ENCODE results near the gene CP. TPM values are rescaled to one million over a fixed set of nuclear protein-coding genes. Genes with fewer than 3 reads are reported as not detected.
"Not testable (repeated sequence)": the region's sequence is repeated elsewhere in the genome, so short reads cannot be mapped to it uniquely, and the experiment has no call there.

Gene CP
- total RNA-seq, 2 experiments from 2014 or later: not detected

- Mint-ChIP-seq H3K27ac (peak overlapping the region; percentile 82), H3K4me1 (peaks cover 21% of the 10 kb centered on the region), H3K36me3 (ENCODE audit: low read depth) (no peaks in the 10 kb centered on the region), H3K9me3 (ENCODE audit: low read depth) (no peaks in the 10 kb centered on the region), H3K27me3 (peaks cover 4% of the 10 kb centered on the region), H3K4me3 (peak overlapping the region; percentile 59)
- DNase-seq (peak; percentile 38), ATAC-seq (peak; percentile 98)
- ChIA-PET CTCF (interaction anchor here (1.1 kb wide), 1 partner anchor 9 kb away, joined by 4 read pairs; no protein-coding TSS in a partner anchor), POLR2A (interaction anchor here (0.7 kb wide), 1 partner anchor 13 kb away, joined by 3 read pairs; no protein-coding TSS in a partner anchor)
- intact Hi-C loops (cut with DNase I, micrococcal nuclease): no loop called here
These were observed 3.3 kb upstream of the CP start for GRCh38 chr3:149224736-149225594.

- ChIA-PET POLR2A (no interaction called here), CTCF (no interaction called here)
- DNase-seq: no peak
- Mint-ChIP-seq H3K36me3 (ENCODE audit: low read depth) (no peaks in the 10 kb centered on the region), H3K27me3 (peaks cover 7% of the 10 kb centered on the region), H3K4me1 (peaks cover 21% of the 10 kb centered on the region), H3K9me3 (ENCODE audit: low read depth) (no peaks in the 10 kb centered on the region), H3K4me3 (no peak overlapping the region), H3K27ac (no peak overlapping the region)
- ATAC-seq: no peak
- intact Hi-C loops (cut with DNase I, micrococcal nuclease): no loop called here
These were observed 1.8 kb upstream of the CP start for GRCh38 chr3:149223461-149223820.

GRCh38 chr3:149219380-149220121, 2.1 kb downstream of the CP start:
- H3K36me3 Mint-ChIP-seq (ENCODE audit: low read depth); intact Hi-C loops (cut with DNase I, micrococcal nuclease); DNase-seq; POLR2A ChIA-PET; H3K27ac Mint-ChIP-seq; H3K9me3 Mint-ChIP-seq (ENCODE audit: low read depth); H3K27me3 Mint-ChIP-seq; ATAC-seq; H3K4me3 Mint-ChIP-seq; H3K4me1 Mint-ChIP-seq: not testable (repeated sequence)
- CTCF ChIA-PET: interaction anchor here (0.6 kb wide), 1 partner anchor 60 kb away, joined by 3 read pairs; no protein-coding TSS in a partner anchor

DNA sequence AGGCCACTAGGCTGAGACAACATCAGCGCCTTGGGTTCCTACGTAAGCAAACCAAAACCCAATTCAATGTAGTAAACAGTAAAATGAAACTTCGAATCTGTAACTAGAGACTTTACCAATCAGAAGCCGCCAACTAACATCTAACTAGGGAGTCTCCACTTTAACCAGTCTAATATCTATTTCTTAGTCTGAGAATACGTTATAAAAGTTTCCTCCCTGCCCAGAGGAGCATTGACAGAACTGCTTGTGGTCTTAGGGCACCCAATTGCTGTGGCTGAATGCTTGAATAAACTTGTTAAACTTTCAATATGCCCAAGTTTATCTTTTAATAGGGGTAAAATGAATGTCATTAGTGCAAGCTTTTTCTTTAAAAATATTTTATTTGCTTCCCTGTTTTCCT, 4.3 kb downstream of the CP start:
- ATAC-seq: no peak
- ChIA-PET POLR2A (no interaction called here), CTCF (interaction anchor here (1.1 kb wide), 1 partner anchor 97 kb away, joined by 5 read pairs; no protein-coding TSS in a partner anchor)
- H3K4me3 Mint-ChIP-seq: no peak overlapping the region
- no peaks in the 10 kb centered on the region for H3K4me1 Mint-ChIP-seq
- H3K36me3 Mint-ChIP-seq (ENCODE audit: low read depth): no peaks in the 10 kb centered on the region
- DNase-seq: no peak
- H3K27me3 Mint-ChIP-seq: peaks cover 3% of the 10 kb centered on the region
- intact Hi-C loops (cut with DNase I, micrococcal nuclease): no loop called here
- H3K27ac Mint-ChIP-seq: no peak overlapping the region
- H3K9me3 Mint-ChIP-seq (ENCODE audit: low read depth): no peaks in the 10 kb centered on the region

DNA sequence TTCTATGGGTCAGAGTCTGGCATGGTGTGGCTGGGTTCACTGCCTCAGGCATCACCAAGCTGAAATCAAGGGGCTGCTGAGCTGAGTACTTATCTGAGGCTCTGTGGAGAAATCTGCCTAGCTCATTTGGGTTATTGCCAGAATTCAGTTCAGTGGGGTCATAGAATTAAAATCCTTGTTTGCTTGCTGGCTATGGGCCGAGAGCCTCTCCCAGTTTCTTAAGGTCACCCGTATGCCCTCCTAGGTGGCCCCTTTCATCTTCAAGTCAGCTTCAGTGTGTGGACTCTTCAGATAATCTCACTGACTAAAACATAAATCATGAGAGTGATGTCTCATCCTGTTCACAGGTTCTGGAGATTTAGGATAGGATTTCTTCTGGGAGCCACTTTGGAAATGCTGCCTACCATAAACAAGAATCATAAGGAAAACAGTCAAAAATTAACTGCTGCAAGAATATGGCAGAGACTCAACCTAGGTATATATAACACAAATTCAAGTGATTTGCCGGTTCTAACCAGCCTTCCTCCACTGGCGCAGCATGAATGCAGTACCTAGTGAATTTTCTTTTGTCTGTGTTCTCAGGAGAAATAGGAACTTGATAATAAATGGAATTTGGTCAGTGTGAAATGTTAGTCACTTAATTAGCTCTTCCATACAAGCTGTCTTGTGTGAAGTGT, 5.3 kb downstream of the CP start:
- Mint-ChIP-seq H3K9me3 (ENCODE audit: low read depth) (no peaks in the 10 kb centered on the region), H3K36me3 (ENCODE audit: low read depth) (no peaks in the 10 kb centered on the region), H3K27me3 (peaks cover 3% of the 10 kb centered on the region), H3K4me1 (no peaks in the 10 kb centered on the region), H3K27ac (no peak overlapping the region), H3K4me3 (no peak overlapping the region)
- no peak for ATAC-seq
- DNase-seq: no peak
- ChIA-PET CTCF (interaction anchor here (0.6 to 1.5 kb wide), 2 partner anchors 9 to 13 kb away, joined by 4 read pairs; no protein-coding TSS in a partner anchor), POLR2A (no interaction called here)
- intact Hi-C loops (cut with DNase I, micrococcal nuclease): no loop called here

DNA sequence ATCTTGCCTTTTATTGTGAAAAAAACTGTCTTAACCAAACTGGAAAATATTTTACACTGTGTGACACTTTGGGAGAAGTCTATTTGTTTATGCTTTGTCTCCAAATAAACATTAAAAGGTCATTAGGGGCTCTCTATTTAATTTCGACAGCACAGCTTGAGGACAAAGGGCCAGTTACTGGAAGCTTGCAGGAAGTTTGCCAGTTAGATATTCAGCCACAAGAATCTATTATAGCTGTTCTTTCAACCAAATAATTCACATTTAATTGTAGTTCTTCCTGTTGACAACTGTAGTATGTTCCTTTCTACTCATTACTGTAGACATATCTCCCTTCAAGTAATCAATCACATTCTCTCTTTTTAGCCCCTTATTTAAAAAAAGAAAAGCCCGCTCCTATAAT, 6.1 kb downstream of the CP start:
- Mint-ChIP-seq H3K4me3 (no peak overlapping the region), H3K27me3 (peaks cover 3% of the 10 kb centered on the region), H3K9me3 (ENCODE audit: low read depth) (no peaks in the 10 kb centered on the region), H3K27ac (no peak overlapping the region), H3K36me3 (ENCODE audit: low read depth) (no peaks in the 10 kb centered on the region), H3K4me1 (no peaks in the 10 kb centered on the region)
- DNase-seq: no peak
- ChIA-PET POLR2A (no interaction called here), CTCF (interaction anchor here (1.5 kb wide), 1 partner anchor 10 kb away, joined by 4 read pairs; no protein-coding TSS in a partner anchor)
- intact Hi-C loops (cut with DNase I, micrococcal nuclease): no loop called here
- no peak for ATAC-seq

DNA sequence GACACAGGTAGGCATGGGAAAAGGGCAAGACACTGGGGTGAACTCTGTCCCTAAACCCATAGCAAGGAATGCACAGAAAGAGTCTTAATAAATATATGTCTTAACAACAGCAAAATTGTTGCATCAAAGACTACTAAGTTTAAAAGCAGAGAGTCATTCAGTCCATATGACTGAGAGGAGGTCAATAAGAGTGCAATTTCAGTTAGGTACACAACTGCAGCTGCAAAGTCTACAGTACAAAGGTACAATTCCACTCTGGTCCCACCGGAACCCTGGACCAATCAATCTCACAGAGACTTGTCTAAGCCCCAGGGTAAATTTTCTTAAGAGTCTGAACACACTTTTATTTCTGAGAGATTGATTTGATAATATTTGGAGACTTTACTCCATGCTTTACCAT, 6.9 kb downstream of the CP start:
- intact Hi-C loops (cut with DNase I, micrococcal nuclease): no loop called here
- H3K9me3 Mint-ChIP-seq (ENCODE audit: low read depth): no peaks in the 10 kb centered on the region
- DNase-seq: no peak
- CTCF ChIA-PET: no interaction called here
- no peak overlapping the region for H3K4me3 Mint-ChIP-seq
- no peak overlapping the region for H3K27ac Mint-ChIP-seq
- POLR2A ChIA-PET: no interaction called here
- ATAC-seq: no peak
- no peaks in the 10 kb centered on the region for H3K4me1 Mint-ChIP-seq
- H3K27me3 Mint-ChIP-seq: peaks cover 3% of the 10 kb centered on the region
- H3K36me3 Mint-ChIP-seq (ENCODE audit: low read depth): no peaks in the 10 kb centered on the region

DNA sequence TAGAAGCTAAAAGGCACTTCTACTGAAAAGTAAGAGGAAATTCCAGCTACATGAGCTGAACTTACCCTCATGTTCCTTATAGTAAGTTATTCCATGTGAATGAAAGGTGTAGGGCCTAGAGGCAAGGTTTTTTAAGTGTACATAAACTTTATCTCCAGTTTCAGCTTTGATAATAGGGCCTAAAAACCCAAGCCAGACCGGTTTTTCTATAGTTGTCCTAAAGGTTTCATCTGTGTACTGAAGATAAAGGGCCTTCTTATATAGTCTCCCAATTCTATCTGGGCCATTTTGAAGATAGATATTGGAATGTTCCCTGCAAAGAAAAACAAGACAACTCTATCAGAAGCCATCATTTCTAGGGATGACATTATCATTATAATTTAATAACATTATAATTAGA, 9.2 kb downstream of the CP start:
- H3K4me1 Mint-ChIP-seq: no peaks in the 10 kb centered on the region
- DNase-seq: no peak
- no peaks in the 10 kb centered on the region for H3K36me3 Mint-ChIP-seq (ENCODE audit: low read depth)
- no peak overlapping the region for H3K27ac Mint-ChIP-seq
- ChIA-PET POLR2A (no interaction called here), CTCF (no interaction called here)
- no peaks in the 10 kb centered on the region for H3K9me3 Mint-ChIP-seq (ENCODE audit: low read depth)
- H3K27me3 Mint-ChIP-seq: peaks cover 2% of the 10 kb centered on the region
- no peak for ATAC-seq
- intact Hi-C loops (cut with DNase I, micrococcal nuclease): no loop called here
- no peak overlapping the region for H3K4me3 Mint-ChIP-seq

DNA sequence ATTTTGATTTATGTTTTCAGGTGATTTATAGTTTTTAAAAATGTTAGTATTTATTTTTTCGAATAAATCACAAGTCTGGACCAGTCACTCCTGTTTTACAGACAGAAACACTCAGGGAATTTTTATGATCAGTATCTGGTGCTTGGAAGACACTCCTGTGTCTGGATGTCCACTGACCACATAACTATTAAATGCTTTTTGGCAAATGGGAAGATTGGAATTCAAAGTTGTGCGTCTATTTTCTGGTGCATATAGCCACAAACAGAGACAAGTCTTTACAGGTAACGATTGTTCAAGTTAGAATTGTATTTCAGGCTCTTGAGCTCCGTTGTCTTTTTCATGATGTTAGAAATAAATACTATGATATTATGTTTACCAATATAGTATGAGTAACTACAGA, 12.2 kb downstream of the CP start:
- Mint-ChIP-seq H3K27ac (no peak overlapping the region), H3K27me3 (peaks cover 6% of the 10 kb centered on the region), H3K36me3 (ENCODE audit: low read depth) (no peaks in the 10 kb centered on the region), H3K4me1 (no peaks in the 10 kb centered on the region), H3K9me3 (ENCODE audit: low read depth) (no peaks in the 10 kb centered on the region), H3K4me3 (no peak overlapping the region)
- DNase-seq (no peak), ATAC-seq (no peak)
- ChIA-PET CTCF (interaction anchor here (1.9 kb wide), 1 partner anchor 90 kb away, joined by 4 read pairs; no protein-coding TSS in a partner anchor), POLR2A (no interaction called here)
- intact Hi-C loops (cut with DNase I, micrococcal nuclease): no loop called here

DNA sequence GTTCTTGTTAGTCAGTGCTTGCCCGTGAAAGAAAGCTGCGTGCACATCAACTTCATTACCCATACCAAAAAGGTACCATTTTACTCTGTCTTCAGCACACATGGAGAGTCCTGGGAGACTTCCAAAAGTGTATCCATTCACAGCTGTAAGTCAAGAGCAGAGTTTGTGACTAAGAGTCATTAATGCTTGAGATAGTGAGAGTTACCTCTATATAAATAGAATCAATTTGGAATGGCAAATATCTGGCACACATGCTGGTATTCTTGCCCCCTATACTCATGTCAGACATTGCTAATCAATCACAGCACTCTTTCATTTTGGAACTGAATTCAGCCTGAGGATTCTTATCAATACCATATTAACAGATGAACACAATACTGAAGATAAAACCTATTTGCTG, 14.2 kb downstream of the CP start:
- H3K27me3 Mint-ChIP-seq: peaks cover 10% of the 10 kb centered on the region
- no peak overlapping the region for H3K4me3 Mint-ChIP-seq
- no peak overlapping the region for H3K27ac Mint-ChIP-seq
- ChIA-PET CTCF (interaction anchor here (1.0 kb wide), 1 partner anchor 43 kb away, joined by 3 read pairs; no protein-coding TSS in a partner anchor), POLR2A (no interaction called here)
- H3K36me3 Mint-ChIP-seq (ENCODE audit: low read depth): no peaks in the 10 kb centered on the region
- intact Hi-C loops (cut with DNase I, micrococcal nuclease): no loop called here
- no peaks in the 10 kb centered on the region for H3K9me3 Mint-ChIP-seq (ENCODE audit: low read depth)
- no peak for ATAC-seq
- DNase-seq: no peak
- H3K4me1 Mint-ChIP-seq: peaks cover 7% of the 10 kb centered on the region

DNA sequence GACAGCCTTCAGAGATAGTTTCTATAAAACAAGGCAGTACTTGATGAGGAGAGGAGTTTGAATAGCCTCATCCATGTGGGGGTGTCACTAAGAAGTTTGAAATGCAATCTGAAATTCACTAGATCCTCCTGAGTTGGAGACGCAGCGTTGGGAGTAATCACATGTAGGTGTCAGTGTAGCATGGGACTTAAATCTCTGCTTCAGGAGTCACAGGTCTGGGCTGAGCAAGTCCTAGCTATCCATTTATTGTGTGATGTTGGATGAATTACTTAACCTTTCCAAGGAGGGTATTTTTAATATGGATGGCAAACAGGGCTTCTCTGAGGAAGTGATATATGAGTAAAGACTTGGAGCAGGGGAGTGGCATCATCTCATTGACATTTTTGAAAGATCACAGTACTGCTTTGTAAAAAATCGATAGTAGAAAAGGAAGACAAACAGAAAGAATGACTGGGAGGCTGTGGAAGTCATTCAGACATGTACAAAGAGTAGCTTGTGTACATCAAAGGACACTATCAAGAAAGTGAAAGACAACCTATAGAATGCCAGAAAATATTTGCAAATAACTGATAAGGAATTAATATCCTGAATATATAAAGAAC, 17.1 kb downstream of the CP start:
- intact Hi-C loops (cut with DNase I, micrococcal nuclease): no loop called here
- H3K4me1 Mint-ChIP-seq: peaks cover 7% of the 10 kb centered on the region
- DNase-seq (no peak), ATAC-seq (no peak)
- peaks cover 14% of the 10 kb centered on the region for H3K27me3 Mint-ChIP-seq
- no peak overlapping the region for H3K27ac Mint-ChIP-seq
- H3K4me3 Mint-ChIP-seq: no peak overlapping the region
- POLR2A ChIA-PET: interaction anchor here (0.6 kb wide), 1 partner anchor 372 kb away, joined by 3 read pairs; no protein-coding TSS in a partner anchor
- CTCF ChIA-PET: no interaction called here
- H3K36me3 Mint-ChIP-seq (ENCODE audit: low read depth): no peaks in the 10 kb centered on the region
- no peaks in the 10 kb centered on the region for H3K9me3 Mint-ChIP-seq (ENCODE audit: low read depth)

All from activated CD4-positive, alpha-beta T cell treated with anti-CD3 and anti-CD28 coated beads for 36 hours (primary cell).